LNCaP clone FGC (cell line): Measurements from ENCODE around the gene IFNLR1.

Source experiments
- DNase-seq: peaks from one replicate; pipeline ENCODE4 v3.0.0-alpha.2; 2011; ENCODE audit warnings: low read depth
- H3K4me3 ChIP-seq: 2 replicates; pipeline ENCODE4 v1.5.1; 2011; ENCODE audit warnings: mild to moderate bottlenecking, low read depth, low read length, control low read depth
- CTCF ChIP-seq: IDR thresholded peaks from 2 replicates; pipeline ENCODE4 v1.5.1; 2012; ENCODE audit warnings: mild to moderate bottlenecking; ENCODE audit not compliant: control insufficient read depth, insufficient read depth; ENCODE audit errors: extremely low read depth

IFNLR1 gene

GRCh38 chr1:24186993-24187790 is at the start of gene IFNLR1:
IFNLR1 (minus strand) TSS chr1:24187289; CDS start chr1:24187248, 41 bp downstream.
- DNase-seq = no peak
- H3K4me3 ChIP-seq = no peak within 1 kb of the TSS
- TF ChIP-seq CTCF = no peak

GRCh38 chr1:24235921-24236788 is 49.1 kb upstream of the IFNLR1 start:
- no peak for DNase-seq
- no peak overlapping the region for H3K4me3 ChIP-seq
- TF ChIP-seq CTCF = no peak

- no peak for TF ChIP-seq CTCF
- DNase-seq = no peak
- no peak overlapping the region for H3K4me3 ChIP-seq
Measured at GRCh38 chr1:24233684-24234600, 46.9 kb upstream of the IFNLR1 start.

- DNase-seq = no peak
- H3K4me3 ChIP-seq = no peak overlapping the region
- TF ChIP-seq CTCF = no peak
Measured at GRCh38 chr1:24231701-24232100, 44.6 kb upstream of the IFNLR1 start.

GRCh38 chr1:24228311-24228710 is 41.2 kb upstream of the IFNLR1 start:
- no peak overlapping the region for H3K4me3 ChIP-seq
- no peak for TF ChIP-seq CTCF
- DNase-seq = no peak

- TF ChIP-seq CTCF = no peak
- no peak overlapping the region for H3K4me3 ChIP-seq
- DNase-seq = no peak
Measured at GRCh38 chr1:24226749-24227148, 39.7 kb upstream of the IFNLR1 start.
